Mesendoderm (in vitro differentiated cells): ENCODE data around the gene SETD1A.

Experiments used
- DNase-seq: peaks from one replicate; pipeline ENCODE4 v3.0.0; 2013
- H2AK5ac ChIP-seq: 2 replicates; pipeline ENCODE4 v1.6.1; 2013; ENCODE audit warnings: low read length, inconsistent platforms
- H2BK120ac ChIP-seq: 2 replicates; pipeline ENCODE4 v1.6.1; 2013; ENCODE audit warnings: low read depth, mild to moderate bottlenecking, low read length, moderate library complexity, mixed read lengths
- H2BK15ac ChIP-seq: replicated peaks from 2 replicates; pipeline ENCODE4 v1.6.1; 2013; ENCODE audit warnings: low read depth, mild to moderate bottlenecking, moderate library complexity
- H2BK5ac ChIP-seq: 2 replicates; pipeline ENCODE4 v1.6.1; 2013; ENCODE audit warnings: low read length, inconsistent platforms
- H3K18ac ChIP-seq: 2 replicates; pipeline ENCODE4 v1.6.1; 2013; ENCODE audit warnings: mild to moderate bottlenecking, low read length, mixed read lengths
- H3K23ac ChIP-seq: one replicate; pipeline ENCODE4 v1.6.1; 2013; ENCODE audit warnings: low read length
- H3K27ac ChIP-seq: 2 replicates; pipeline ENCODE4 v1.5.1; 2013; ENCODE audit warnings: low read depth, mild to moderate bottlenecking, inconsistent platforms, low read length, moderate library complexity
- H3K27me3 ChIP-seq: 2 replicates; pipeline ENCODE4 v1.6.1; 2013; ENCODE audit warnings: low read length, control low read depth, mild to moderate bottlenecking, inconsistent platforms; ENCODE audit not compliant: insufficient read depth, poor library complexity
- H3K36me3 ChIP-seq: 2 replicates; pipeline ENCODE4 v1.6.1; 2013; ENCODE audit warnings: low read length, inconsistent platforms; ENCODE audit not compliant: control insufficient read depth, insufficient read depth
- H3K4ac ChIP-seq: one replicate; pipeline ENCODE4 v1.6.1; 2013; ENCODE audit warnings: low read depth, mild to moderate bottlenecking, low read length, moderate library complexity
- H3K4me1 ChIP-seq: 2 replicates; pipeline ENCODE4 v1.6.1; 2013; ENCODE audit warnings: low read depth, low read length, inconsistent platforms; ENCODE audit not compliant: control insufficient read depth
- H3K4me2 ChIP-seq: 2 replicates; pipeline ENCODE4 v1.6.1; 2013; ENCODE audit warnings: low read length
- H3K4me3 ChIP-seq: 2 replicates; pipeline ENCODE4 v1.5.1; 2013; ENCODE audit warnings: mild to moderate bottlenecking, low read length
- H3K56ac ChIP-seq: one replicate; pipeline ENCODE4 v1.6.1; 2013; ENCODE audit warnings: low read length
- H3K79me1 ChIP-seq: 2 replicates; pipeline ENCODE4 v1.6.1; 2013; ENCODE audit warnings: low read length, inconsistent platforms
- H3K79me2 ChIP-seq: 2 replicates; pipeline ENCODE4 v1.6.1; 2013; ENCODE audit warnings: mild to moderate bottlenecking, low read length; ENCODE audit not compliant: control insufficient read depth, insufficient read depth
- H3K9ac ChIP-seq: 2 replicates; pipeline ENCODE4 v1.6.1; 2013; ENCODE audit warnings: low read length, inconsistent platforms
- H4K5ac ChIP-seq: one replicate; pipeline ENCODE4 v1.6.1; 2013; ENCODE audit warnings: low read length
- H4K8ac ChIP-seq: one replicate; pipeline ENCODE4 v1.6.1; 2013; ENCODE audit warnings: low read depth, mild to moderate bottlenecking, control low read depth, low read length, moderate library complexity
- WGBS: extraction: QIAGEN DNeasy Blood & Tissue Kit; methylation state at CpG from one replicate; pipeline ENCODE4 v1.1.7; 2013; ENCODE audit warnings: low lambda C conversion rate, missing lambda C conversion rate; ENCODE audit not compliant: insufficient coverage; ENCODE audit errors: extremely low coverage; 5-methylcytosine and 5-hydroxymethylcytosine counted together

Gene SETD1A

DNA sequence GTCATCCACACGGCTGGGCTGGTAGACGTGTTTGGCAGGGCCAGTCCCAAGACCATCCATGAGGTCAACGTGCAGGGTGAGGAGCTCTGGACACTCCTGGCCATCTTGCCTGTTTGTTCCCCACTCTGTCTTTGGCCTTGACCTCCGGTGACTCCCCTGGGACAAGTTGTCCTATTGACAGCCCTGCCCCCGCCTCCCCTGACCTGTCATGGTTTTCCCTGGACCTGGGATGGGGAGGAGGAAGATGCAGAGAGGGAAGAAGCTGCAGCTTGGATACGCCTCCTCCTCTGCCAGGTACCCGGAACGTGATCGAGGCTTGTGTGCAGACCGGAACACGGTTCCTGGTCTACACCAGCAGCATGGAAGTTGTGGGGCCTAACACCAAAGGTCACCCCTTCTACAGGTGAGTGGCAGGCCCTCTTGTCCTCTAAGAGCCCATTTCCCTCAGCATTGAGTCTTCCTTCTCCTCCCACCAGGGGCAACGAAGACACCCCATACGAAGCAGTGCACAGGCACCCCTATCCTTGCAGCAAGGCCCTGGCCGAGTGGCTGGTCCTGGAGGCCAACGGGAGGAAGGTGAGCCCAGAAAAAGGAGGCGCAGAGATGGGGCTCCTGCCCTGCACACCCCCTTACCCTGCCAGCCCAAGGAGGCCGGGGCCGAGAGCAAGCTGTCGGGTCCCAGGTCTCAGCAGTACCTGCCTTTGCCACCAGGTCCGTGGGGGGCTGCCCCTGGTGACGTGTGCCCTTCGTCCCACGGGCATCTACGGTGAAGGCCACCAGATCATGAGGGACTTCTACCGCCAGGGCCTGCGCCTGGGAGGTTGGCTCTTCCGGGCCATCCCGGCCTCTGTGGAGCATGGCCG is 28.8 kb downstream of the SETD1A start:
- H3K4ac ChIP-seq, result no peak overlapping the region
- H3K9ac ChIP-seq, result no peak overlapping the region
- peaks cover 2% of the 10 kb centered on the region for H3K4me1 ChIP-seq
- peaks cover 1% of the 10 kb centered on the region for H3K36me3 ChIP-seq
- H2BK5ac ChIP-seq, result no peak overlapping the region
- H3K4me3 ChIP-seq, result no peak overlapping the region
- H3K23ac ChIP-seq, result no peak overlapping the region
- H3K56ac ChIP-seq, result no peak overlapping the region
- no peaks in the 10 kb centered on the region for H3K79me2 ChIP-seq
- no peaks in the 10 kb centered on the region for H3K27me3 ChIP-seq
- no peak overlapping the region for H2AK5ac ChIP-seq
- H3K27ac ChIP-seq, result no peak overlapping the region
- WGBS, result no CpG with 5 or more reads among the region's 29 CpGs
- no peak overlapping the region for H2BK15ac ChIP-seq
- no peak overlapping the region for H3K4me2 ChIP-seq
- H4K5ac ChIP-seq, result no peak overlapping the region
- DNase-seq, result no peak
- H4K8ac ChIP-seq, result no peak overlapping the region
- no peak overlapping the region for H2BK120ac ChIP-seq
- H3K79me1 ChIP-seq, result no peaks in the 10 kb centered on the region
- no peak overlapping the region for H3K18ac ChIP-seq

GRCh38 chr16:30987581-30988190 is 30.1 kb downstream of the SETD1A start:
- Histone ChIP-seq H3K23ac (no peak overlapping the region), H3K79me2 (no peaks in the 10 kb centered on the region), H3K56ac (no peak overlapping the region), H3K4ac (no peak overlapping the region), H2AK5ac (no peak overlapping the region), H2BK120ac (no peak overlapping the region), H3K18ac (no peak overlapping the region), H2BK15ac (no peak overlapping the region), H3K4me3 (no peak overlapping the region), H4K8ac (no peak overlapping the region), H3K9ac (no peak overlapping the region), H3K27ac (no peak overlapping the region), H3K4me1 (peaks cover 2% of the 10 kb centered on the region), H3K36me3 (peaks cover 1% of the 10 kb centered on the region), H3K79me1 (no peaks in the 10 kb centered on the region), H3K4me2 (no peak overlapping the region), H3K27me3 (no peaks in the 10 kb centered on the region), H2BK5ac (no peak overlapping the region), H4K5ac (no peak overlapping the region)
- WGBS, result no CpG with 5 or more reads among the region's 30 CpGs
- DNase-seq, result no peak

- H3K79me1 ChIP-seq, result no peaks in the 10 kb centered on the region
- no peak overlapping the region for H2AK5ac ChIP-seq
- H3K18ac ChIP-seq, result no peak overlapping the region
- H3K23ac ChIP-seq, result no peak overlapping the region
- no peak overlapping the region for H4K5ac ChIP-seq
- no peak overlapping the region for H2BK120ac ChIP-seq
- no peak overlapping the region for H3K4ac ChIP-seq
- no peaks in the 10 kb centered on the region for H3K79me2 ChIP-seq
- H3K4me2 ChIP-seq, result no peak overlapping the region
- no peak overlapping the region for H3K27ac ChIP-seq
- H3K56ac ChIP-seq, result no peak overlapping the region
- no peak overlapping the region for H2BK5ac ChIP-seq
- no peak overlapping the region for H3K4me3 ChIP-seq
- H2BK15ac ChIP-seq, result no peak overlapping the region
- no peak for DNase-seq
- no peaks in the 10 kb centered on the region for H3K27me3 ChIP-seq
- H3K4me1 ChIP-seq, result peaks cover 2% of the 10 kb centered on the region
- WGBS, result no CpG with 5 or more reads among the region's 23 CpGs
- no peak overlapping the region for H3K9ac ChIP-seq
- no peak overlapping the region for H4K8ac ChIP-seq
- H3K36me3 ChIP-seq, result no peaks in the 10 kb centered on the region
Observed at GRCh38 chr16:30989469-30990047, 32.0 kb downstream of the SETD1A start.

- H4K5ac ChIP-seq, result no peak overlapping the region
- H3K23ac ChIP-seq, result no peak overlapping the region
- no peak overlapping the region for H3K27ac ChIP-seq
- H3K18ac ChIP-seq, result no peak overlapping the region
- no peak overlapping the region for H4K8ac ChIP-seq
- no CpG with 5 or more reads among the region's 12 CpGs for WGBS
- DNase-seq, result no peak
- H3K9ac ChIP-seq, result no peak overlapping the region
- no peak overlapping the region for H3K56ac ChIP-seq
- no peak overlapping the region for H3K4me3 ChIP-seq
- H2BK5ac ChIP-seq, result no peak overlapping the region
- H3K36me3 ChIP-seq, result no peaks in the 10 kb centered on the region
- H3K79me2 ChIP-seq, result no peaks in the 10 kb centered on the region
- H3K27me3 ChIP-seq, result no peaks in the 10 kb centered on the region
- H3K79me1 ChIP-seq, result no peaks in the 10 kb centered on the region
- no peak overlapping the region for H2BK120ac ChIP-seq
- peaks cover 1% of the 10 kb centered on the region for H3K4me1 ChIP-seq
- no peak overlapping the region for H2BK15ac ChIP-seq
- no peak overlapping the region for H2AK5ac ChIP-seq
- no peak overlapping the region for H3K4me2 ChIP-seq
- no peak overlapping the region for H3K4ac ChIP-seq
Observed at GRCh38 chr16:30990105-30990504, 32.6 kb downstream of the SETD1A start.

GRCh38 chr16:30991052-30991451 is 33.5 kb downstream of the SETD1A start:
- no peak for DNase-seq

More at GRCh38 chr16:30991052-30991451, 33.5 kb downstream of the SETD1A start:
- H3K4me2 ChIP-seq, result no peak overlapping the region
- H3K27ac ChIP-seq, result no peak overlapping the region
- no peaks in the 10 kb centered on the region for H3K27me3 ChIP-seq
- no CpG with 5 or more reads among the region's 8 CpGs for WGBS
- H3K56ac ChIP-seq, result no peak overlapping the region
- H2AK5ac ChIP-seq, result no peak overlapping the region
- no peak overlapping the region for H3K18ac ChIP-seq
- no peaks in the 10 kb centered on the region for H3K79me2 ChIP-seq
- no peak overlapping the region for H4K8ac ChIP-seq
- no peak overlapping the region for H4K5ac ChIP-seq
- no peak overlapping the region for H2BK15ac ChIP-seq
- H2BK5ac ChIP-seq, result no peak overlapping the region
- H3K4ac ChIP-seq, result no peak overlapping the region
- no peaks in the 10 kb centered on the region for H3K36me3 ChIP-seq
- H3K4me3 ChIP-seq, result no peak overlapping the region
- H3K79me1 ChIP-seq, result no peaks in the 10 kb centered on the region
- no peak overlapping the region for H3K9ac ChIP-seq
- no peak overlapping the region for H2BK120ac ChIP-seq
- H3K4me1 ChIP-seq, result no peaks in the 10 kb centered on the region
- no peak overlapping the region for H3K23ac ChIP-seq
